ENCODE results near the gene KCNG1. TPM values are rescaled to one million over a fixed set of nuclear protein-coding genes. Genes with fewer than 3 reads are reported as not detected.

KCNG1 gene
- total and polyA plus RNA-seq, 2 experiments from 2014 or later = 8.1 to 26.3 TPM

DNA sequence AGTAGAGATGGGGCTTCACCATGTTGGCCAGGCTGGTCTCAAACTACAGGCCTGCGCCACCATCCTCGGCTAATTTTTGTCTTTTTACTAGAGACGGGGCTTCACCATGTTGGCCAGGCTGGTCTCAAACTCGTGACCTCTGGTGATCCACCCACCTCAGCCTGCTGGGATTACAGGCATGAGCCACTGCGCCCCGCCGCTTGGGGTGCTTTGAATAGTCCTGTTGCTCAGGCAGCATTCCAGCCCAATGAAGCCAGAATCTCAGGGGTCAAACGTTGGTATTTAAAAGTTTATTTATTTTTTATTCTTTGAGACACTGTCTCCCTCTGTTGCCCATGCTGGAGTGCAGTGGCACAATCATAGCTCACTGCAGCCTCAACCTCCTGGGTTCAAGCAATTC lies 53.0 kb downstream of the KCNG1 start:
- DNase-seq (ENCODE audit: low spot score) (no peak), ATAC-seq (no peak)
- no peak overlapping the region for H3K4me2 ChIP-seq
- no peaks in the 10 kb centered on the region for H3K27me3 ChIP-seq (ENCODE audit: insufficient read depth)
- no peaks in the 10 kb centered on the region for H3K36me3 Mint-ChIP-seq (ENCODE audit: low read depth)
- H3K79me2 ChIP-seq (replicated peaks; ENCODE audit: insufficient read depth) = no peaks in the 10 kb centered on the region
- H3K27ac ChIP-seq (ENCODE audit: low read depth) = no peak overlapping the region
- H3K4me3 Mint-ChIP-seq = no peak overlapping the region
- no peaks in the 10 kb centered on the region for H4K20me1 ChIP-seq (replicated peaks; ENCODE audit: insufficient read depth)
- no peak overlapping the region for H3K27ac Mint-ChIP-seq
- no peaks in the 10 kb centered on the region for H3K9me2 ChIP-seq (ENCODE audit: insufficient read depth)
- TF ChIP-seq REST (IDR thresholded peaks at IDR 0.05; ENCODE audit: unreplicated experiment) (no peak), EZH2 (IDR thresholded peaks at IDR 0.05; ENCODE audit: low read depth, unreplicated experiment) (no peak), STAT1 (IDR thresholded peaks at IDR 0.05; ENCODE audit: unreplicated experiment) (no peak), POLR2AphosphoS5 (IDR thresholded peaks at IDR 0.05; ENCODE audit: low read depth) (no peak), EZH2phosphoT487 (IDR thresholded peaks at IDR 0.05; ENCODE audit: unreplicated experiment) (no peak)
- TF ChIP-seq, protein P1, sequence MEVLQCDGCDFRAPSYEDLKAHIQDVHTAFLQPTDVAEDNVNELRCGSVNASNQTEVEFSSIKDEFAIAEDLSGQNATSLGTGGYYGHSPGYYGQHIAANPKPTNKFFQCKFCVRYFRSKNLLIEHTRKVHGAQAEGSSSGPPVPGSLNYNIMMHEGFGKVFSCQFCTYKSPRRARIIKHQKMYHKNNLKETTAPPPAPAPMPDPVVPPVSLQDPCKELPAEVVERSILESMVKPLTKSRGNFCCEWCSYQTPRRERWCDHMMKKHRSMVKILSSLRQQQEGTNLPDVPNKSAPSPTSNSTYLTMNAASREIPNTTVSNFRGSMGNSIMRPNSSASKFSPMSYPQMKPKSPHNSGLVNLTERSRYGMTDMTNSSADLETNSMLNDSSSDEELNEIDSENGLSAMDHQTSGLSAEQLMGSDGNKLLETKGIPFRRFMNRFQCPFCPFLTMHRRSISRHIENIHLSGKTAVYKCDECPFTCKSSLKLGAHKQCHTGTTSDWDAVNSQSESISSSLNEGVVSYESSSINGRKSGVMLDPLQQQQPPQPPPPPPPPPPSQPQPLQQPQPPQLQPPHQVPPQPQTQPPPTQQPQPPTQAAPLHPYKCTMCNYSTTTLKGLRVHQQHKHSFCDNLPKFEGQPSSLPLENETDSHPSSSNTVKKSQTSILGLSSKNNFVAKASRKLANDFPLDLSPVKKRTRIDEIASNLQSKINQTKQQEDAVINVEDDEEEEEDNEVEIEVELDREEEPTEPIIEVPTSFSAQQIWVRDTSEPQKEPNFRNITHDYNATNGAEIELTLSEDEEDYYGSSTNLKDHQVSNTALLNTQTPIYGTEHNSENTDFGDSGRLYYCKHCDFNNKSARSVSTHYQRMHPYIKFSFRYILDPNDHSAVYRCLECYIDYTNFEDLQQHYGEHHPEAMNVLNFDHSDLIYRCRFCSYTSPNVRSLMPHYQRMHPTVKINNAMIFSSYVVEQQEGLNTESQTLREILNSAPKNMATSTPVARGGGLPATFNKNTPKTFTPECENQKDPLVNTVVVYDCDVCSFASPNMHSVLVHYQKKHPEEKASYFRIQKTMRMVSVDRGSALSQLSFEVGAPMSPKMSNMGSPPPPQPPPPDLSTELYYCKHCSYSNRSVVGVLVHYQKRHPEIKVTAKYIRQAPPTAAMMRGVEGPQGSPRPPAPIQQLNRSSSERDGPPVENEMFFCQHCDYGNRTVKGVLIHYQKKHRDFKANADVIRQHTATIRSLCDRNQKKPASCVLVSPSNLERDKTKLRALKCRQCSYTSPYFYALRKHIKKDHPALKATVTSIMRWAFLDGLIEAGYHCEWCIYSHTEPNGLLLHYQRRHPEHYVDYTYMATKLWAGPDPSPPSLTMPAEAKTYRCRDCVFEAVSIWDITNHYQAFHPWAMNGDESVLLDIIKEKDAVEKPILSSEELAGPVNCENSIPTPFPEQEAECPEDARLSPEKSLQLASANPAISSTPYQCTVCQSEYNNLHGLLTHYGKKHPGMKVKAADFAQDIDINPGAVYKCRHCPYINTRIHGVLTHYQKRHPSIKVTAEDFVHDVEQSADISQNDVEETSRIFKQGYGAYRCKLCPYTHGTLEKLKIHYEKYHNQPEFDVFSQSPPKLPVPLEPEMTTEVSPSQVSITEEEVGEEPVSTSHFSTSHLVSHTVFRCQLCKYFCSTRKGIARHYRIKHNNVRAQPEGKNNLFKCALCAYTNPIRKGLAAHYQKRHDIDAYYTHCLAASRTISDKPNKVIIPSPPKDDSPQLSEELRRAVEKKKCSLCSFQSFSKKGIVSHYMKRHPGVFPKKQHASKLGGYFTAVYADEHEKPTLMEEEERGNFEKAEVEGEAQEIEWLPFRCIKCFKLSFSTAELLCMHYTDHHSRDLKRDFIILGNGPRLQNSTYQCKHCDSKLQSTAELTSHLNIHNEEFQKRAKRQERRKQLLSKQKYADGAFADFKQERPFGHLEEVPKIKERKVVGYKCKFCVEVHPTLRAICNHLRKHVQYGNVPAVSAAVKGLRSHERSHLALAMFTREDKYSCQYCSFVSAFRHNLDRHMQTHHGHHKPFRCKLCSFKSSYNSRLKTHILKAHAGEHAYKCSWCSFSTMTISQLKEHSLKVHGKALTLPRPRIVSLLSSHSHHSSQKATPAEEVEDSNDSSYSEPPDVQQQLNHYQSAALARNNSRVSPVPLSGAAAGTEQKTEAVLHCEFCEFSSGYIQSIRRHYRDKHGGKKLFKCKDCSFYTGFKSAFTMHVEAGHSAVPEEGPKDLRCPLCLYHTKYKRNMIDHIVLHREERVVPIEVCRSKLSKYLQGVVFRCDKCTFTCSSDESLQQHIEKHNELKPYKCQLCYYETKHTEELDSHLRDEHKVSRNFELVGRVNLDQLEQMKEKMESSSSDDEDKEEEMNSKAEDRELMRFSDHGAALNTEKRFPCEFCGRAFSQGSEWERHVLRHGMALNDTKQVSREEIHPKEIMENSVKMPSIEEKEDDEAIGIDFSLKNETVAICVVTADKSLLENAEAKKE (CRISPR knock-in tag; IDR thresholded peaks at IDR 0.05) = no peak
- no peaks in the 10 kb centered on the region for H3F3A ChIP-seq (replicated peaks; ENCODE audit: low read depth)
- peaks cover 3% of the 10 kb centered on the region for H3K27me3 Mint-ChIP-seq (ENCODE audit: insufficient read depth, low read depth, poor library complexity)
- no peaks in the 10 kb centered on the region for H3K4me1 ChIP-seq (ENCODE audit: insufficient read depth)
- H3K4me1 Mint-ChIP-seq = peaks cover 13% of the 10 kb centered on the region
- H3K36me3 ChIP-seq (ENCODE audit: insufficient read depth) = no peaks in the 10 kb centered on the region
- no peak overlapping the region for H2AFZ ChIP-seq
- no peak overlapping the region for H3K4me3 ChIP-seq
- peaks cover 2% of the 10 kb centered on the region; the same call in 1 of the 3 replicates for H3K9me3 Mint-ChIP-seq
